WERI-Rb-1 (cell line): Measurements from ENCODE around the gene TRIO.
"Not testable (repeated sequence)": the region's sequence is repeated elsewhere in the genome, so short reads cannot be mapped to it uniquely, and the experiment has no call there.

ENCODE experiments used
- DNase-seq: peaks from one replicate; pipeline ENCODE4 v3.0.0-alpha.2; 2020
- H3K27ac ChIP-seq: fragments of 250-450 bp; sonication (Bioruptor Pico); 2 replicates; pipeline ENCODE4 v1.5.1; 2020; ENCODE audit warnings: mild to moderate bottlenecking, moderate library complexity
- H3K27me3 ChIP-seq: fragments of 250-450 bp; sonication (Bioruptor Pico); 2 replicates; pipeline ENCODE4 v1.5.1; 2021; ENCODE audit warnings: mild to moderate bottlenecking, low read depth, moderate library complexity; ENCODE audit not compliant: insufficient read depth, severe bottlenecking
- H3K36me3 ChIP-seq: fragments of 250-450 bp; sonication (Bioruptor Pico); 2 replicates; pipeline ENCODE4 v1.5.1; 2020; ENCODE audit warnings: mild to moderate bottlenecking, moderate library complexity
- H3K4me3 ChIP-seq: 2 replicates; pipeline ENCODE4 v1.5.1; 2011; ENCODE audit warnings: low read depth, mild to moderate bottlenecking, control low read depth, low read length
- H3K9me3 ChIP-seq: fragments of 250-450 bp; sonication (Bioruptor Pico); 2 replicates; pipeline ENCODE4 v1.5.1; 2021; ENCODE audit warnings: mild to moderate bottlenecking, moderate library complexity; ENCODE audit not compliant: severe bottlenecking
- CTCF ChIP-seq: IDR thresholded peaks from 2 replicates; pipeline ENCODE4 v1.5.1; 2011; ENCODE audit warnings: low read depth, mild to moderate bottlenecking, control low read depth, inconsistent platforms, low read length

TRIO gene

GRCh38 chr5:14386884-14387624 is 243.9 kb downstream of the TRIO start:
- no peak for TF ChIP-seq CTCF
- Histone ChIP-seq H3K36me3 (peaks cover 21% of the 10 kb centered on the region), H3K27me3 (no peaks in the 10 kb centered on the region), H3K9me3 (no peaks in the 10 kb centered on the region), H3K27ac (no peak overlapping the region), H3K4me3 (no peak overlapping the region)
- no peak for DNase-seq

- DNase-seq: no peak
- TF ChIP-seq CTCF: no peak
- H3K4me3 ChIP-seq: no peak overlapping the region
- H3K27me3 ChIP-seq: no peaks in the 10 kb centered on the region
- no peak overlapping the region for H3K27ac ChIP-seq
- H3K36me3 ChIP-seq: peaks cover 21% of the 10 kb centered on the region
- no peaks in the 10 kb centered on the region for H3K9me3 ChIP-seq
Measured at GRCh38 chr5:14388741-14389140, 245.6 kb downstream of the TRIO start.

- not testable (repeated sequence) for H3K27ac ChIP-seq, H3K27me3 ChIP-seq, H3K4me3 ChIP-seq, H3K9me3 ChIP-seq, DNase-seq
- peaks cover 30% of the 10 kb centered on the region for H3K36me3 ChIP-seq
Measured at GRCh38 chr5:14392552-14392951, 249.4 kb downstream of the TRIO start.

GRCh38 chr5:14394365-14394764 is 251.2 kb downstream of the TRIO start:
- no peak for DNase-seq
- peaks cover 30% of the 10 kb centered on the region for H3K36me3 ChIP-seq
- TF ChIP-seq CTCF: no peak

GRCh38 chr5:14395411-14395810 is 252.3 kb downstream of the TRIO start:
- Histone ChIP-seq H3K9me3 (no peaks in the 10 kb centered on the region), H3K27ac (no peak overlapping the region), H3K4me3 (no peak overlapping the region), H3K36me3 (peaks cover 22% of the 10 kb centered on the region), H3K27me3 (no peaks in the 10 kb centered on the region)
- TF ChIP-seq CTCF: no peak
- no peak for DNase-seq

More at GRCh38 chr5:14394365-14394764, 251.2 kb downstream of the TRIO start:
- H3K27me3 ChIP-seq: no peaks in the 10 kb centered on the region
- no peak overlapping the region for H3K4me3 ChIP-seq
- no peaks in the 10 kb centered on the region for H3K9me3 ChIP-seq
- no peak overlapping the region for H3K27ac ChIP-seq

- H3K4me3 ChIP-seq: no peak overlapping the region
- H3K27ac ChIP-seq: no peak overlapping the region
- H3K27me3 ChIP-seq: no peaks in the 10 kb centered on the region
- peaks cover 15% of the 10 kb centered on the region for H3K36me3 ChIP-seq
- no peak for TF ChIP-seq CTCF
- H3K9me3 ChIP-seq: no peaks in the 10 kb centered on the region
- DNase-seq: no peak
Measured at GRCh38 chr5:14396066-14396465, 252.9 kb downstream of the TRIO start.
